HepG2 (cell line): ENCODE results near the gene HAUS1. TPM values are rescaled to one million over a fixed set of nuclear protein-coding genes. Genes with fewer than 3 reads are reported as not detected.
A peak's percentile ranks its signal among the peaks of the same experiment; 100 is the strongest.

Experiments used
- ATAC-seq: fragments of 200-7000 bp; cut with Tn5 transposase; 3 replicates; pipeline ENCODE4 v1.9.1; 2020; ENCODE audit warnings: mild to moderate bottlenecking, moderate library complexity
- BruUV-seq: library from RNA; stranded (reverse); fragments of 400-500 nt; replicated peaks from 2 replicates; lab custom pipeline; 2021; lab: Mats Ljungman, UMichigan
- CTCF ChIA-PET: fragments of 300-600 bp; formaldehyde crosslinking; extraction: SDS; loops from one replicate; lab custom pipeline; 2021; ENCODE audit warnings: low total read pairs, inconsistent platforms, low intra/inter-chr PET ratio; lab: Yijun Ruan, JAX
- POLR2A ChIA-PET: fragments of 350-600 bp; sonication (Branson Sonifier 250); formaldehyde crosslinking; loops from one replicate; lab custom pipeline; 2020; ENCODE audit warnings: antibody characterized with exemption, inconsistent platforms; lab: Yijun Ruan, JAX
- DNase-seq: peaks from one replicate; pipeline ENCODE4 v3.0.0-alpha.2; 2015; ENCODE audit warnings: low spot score
- FAIRE-seq: peaks from 3 replicates; lab custom pipeline; 2011; peaks lifted over from hg19 to GRCh38; lab: Jason Lieb, UNC
- H2AFZ ChIP-seq: one replicate; pipeline ENCODE4 v1.6.1; 2011; ENCODE audit warnings: low read length, inconsistent platforms
- H3K27ac ChIP-seq: fragments of 300-600 bp; 3 replicates; pipeline ENCODE4 v1.8.0; 2011; ENCODE audit warnings: mixed run types, mild to moderate bottlenecking, mixed read lengths, low read length, inconsistent platforms; ENCODE audit not compliant: insufficient read depth; ENCODE audit errors: extremely low read length
- H3K27me3 ChIP-seq, 2 experiments: fragments of 200-600 bp in 1 of 2; 2 replicates in 1 of 2; 3 replicates in 1 of 2; pipeline versions ENCODE4 v1.6.0 to v1.8.0; 2011; ENCODE audit warnings: low read length in 2 of 2, mild to moderate bottlenecking in 2 of 2, moderate library complexity in 2 of 2, inconsistent platforms in 1 of 2; ENCODE audit not compliant: insufficient read depth in 2 of 2, control insufficient read depth in 1 of 2
- H3K36me3 ChIP-seq, 2 experiments: fragments of 200-600 bp in 1 of 2; replicated peaks in 1 of 2; 2 replicates in 1 of 2; 3 replicates in 1 of 2; pipeline versions ENCODE4 v1.5.1 to v1.8.0; 2011; ENCODE audit warnings: low read length in 2 of 2, inconsistent platforms in 1 of 2; ENCODE audit not compliant: insufficient read depth in 2 of 2, control insufficient read depth in 1 of 2
- H3K4me1 ChIP-seq: 2 replicates; pipeline ENCODE4 v1.5.1; 2012; ENCODE audit warnings: low read length, inconsistent platforms; ENCODE audit not compliant: insufficient read depth
- H3K4me2 ChIP-seq: 2 replicates; pipeline ENCODE4 v1.6.0; 2011; ENCODE audit warnings: low read depth, low read length, inconsistent platforms
- H3K4me3 ChIP-seq, 3 experiments: fragments of 200-600 bp in 1 of 3; sonication (generic), shearing (Covaris generic) in 1 of 3; replicated peaks in 1 of 3; 2 replicates each; pipeline ENCODE4 v1.5.1; 2011 to 2016; ENCODE audit warnings: low read length in 3 of 3, inconsistent platforms in 2 of 3, low read depth in 2 of 3, mild to moderate bottlenecking in 2 of 3, control low read depth in 1 of 3, mixed read lengths in 1 of 3; ENCODE audit not compliant: insufficient read depth in 1 of 3
- H3K79me2 ChIP-seq: one replicate; pipeline ENCODE4 v1.6.1; 2011; ENCODE audit warnings: low read length, inconsistent platforms; ENCODE audit not compliant: insufficient read depth
- H3K9ac ChIP-seq: 2 replicates; pipeline ENCODE4 v1.6.0; 2011; ENCODE audit warnings: mild to moderate bottlenecking, low read depth, low read length, inconsistent platforms; ENCODE audit not compliant: insufficient read depth
- H3K9me3 ChIP-seq: 2 replicates; pipeline ENCODE4 v1.5.1; 2012; ENCODE audit warnings: mild to moderate bottlenecking, low read length
- H4K20me1 ChIP-seq: 2 replicates; pipeline ENCODE4 v1.6.0; 2011; ENCODE audit warnings: inconsistent platforms, mild to moderate bottlenecking, low read length, moderate library complexity; ENCODE audit not compliant: insufficient read depth
- ATF7 ChIP-seq, 2 experiments: fragments of 450-650 bp in 1 of 2; sonication (generic) in 1 of 2; formaldehyde crosslinking in 1 of 2; IDR thresholded peaks; 2 replicates each; pipeline versions ENCODE4 v1.4.0 to v1.6.1; 2016 to 2020; ENCODE audit warnings: antibody characterized with exemption in 1 of 2, mild to moderate bottlenecking in 1 of 2, missing genetic modification reagents in 1 of 2
- BRF2 ChIP-seq: sonication (generic); formaldehyde crosslinking; IDR thresholded peaks from 2 replicates; pipeline ENCODE4 v1.8.1; 2022; ENCODE audit warnings: mild to moderate bottlenecking, missing genetic modification reagents
- CREB1 ChIP-seq, 2 experiments: fragments of 450-650 bp in 1 of 2; IDR thresholded peaks; 2 replicates each; pipeline ENCODE4 v1.6.1; 2016 to 2017; ENCODE audit warnings: control low read depth in 1 of 2, mild to moderate bottlenecking in 1 of 2, missing compliant biosample characterization in 1 of 2, missing genetic modification characterization in 1 of 2
- KLF13 ChIP-seq: sonication (generic); formaldehyde crosslinking; IDR thresholded peaks from 2 replicates; pipeline ENCODE4 v1.4.0; 2020; ENCODE audit warnings: mild to moderate bottlenecking, missing genetic modification reagents
- SNAPC5 ChIP-seq: sonication (generic); formaldehyde crosslinking; IDR thresholded peaks from 2 replicates; pipeline ENCODE4 v1.8.1; 2023; ENCODE audit warnings: mild to moderate bottlenecking, missing genetic modification reagents, borderline replicate concordance
- WGBS: methylation state at CpG from one replicate; pipeline ENCODE4 v1.1.6; 2017; ENCODE audit warnings: low lambda C conversion rate; 5-methylcytosine and 5-hydroxymethylcytosine counted together
- in situ Hi-C: cut with HindIII; loops from 2 replicates; pipeline ENCODE4 v1.10.0; 2017; ENCODE audit warnings: low pct_unique_long_range_greater_than_20kb; ENCODE audit not compliant: extremely low pct_ligation_motif_present
- intact Hi-C: fragments of 100-400 bp; cut with micrococcal nuclease; formaldehyde crosslinking; loops from one replicate; pipeline ENCODE4 v1.10.0; 2022; ENCODE audit not compliant: unreplicated experiment
- polyA plus RNA-seq, 8 experiments: library from polyadenylated mRNA; depleted of rRNA in 3 of 8; stranded (reverse) in 7 of 8; unstranded in 1 of 8; fragments of >200 nt; fragmentation: Illumina TruSeq in 4 of 8; extraction: Trizol in 4 of 8; gene quantifications; 2 replicates each; pipeline versions ENCODE4 v1.2.1 to v1.2.3, GENCODE V29; 2011 to 2016; ENCODE audit warnings: low read depth in 4 of 8, missing spikeins in 1 of 8, mixed read lengths in 1 of 8; ENCODE audit not compliant: insufficient read depth in 1 of 8
- total RNA-seq, 5 experiments: library from RNA; depleted of rRNA; stranded (reverse); fragments of >200 nt; fragmentation: Illumina TruSeq; extraction: Trizol; gene quantifications; 2 replicates each; pipeline ENCODE4 v1.2.3, GENCODE V29; 2016; ENCODE audit warnings: low read depth in 1 of 5
- TF ChIP-seq, protein P1 (sequence below): sonication (generic); formaldehyde crosslinking; IDR thresholded peaks from 2 replicates; pipeline ENCODE4 v1.5.0; 2020; ENCODE audit warnings: mild to moderate bottlenecking, low read depth, missing genetic modification reagents, borderline replicate concordance

HAUS1 gene
- total and polyA plus RNA-seq, 2 of the 13 experiments (the other 11 are each of a cell fraction or from before 2014, with no cell fraction given): 20.6 to 59.2 TPM

DNA sequence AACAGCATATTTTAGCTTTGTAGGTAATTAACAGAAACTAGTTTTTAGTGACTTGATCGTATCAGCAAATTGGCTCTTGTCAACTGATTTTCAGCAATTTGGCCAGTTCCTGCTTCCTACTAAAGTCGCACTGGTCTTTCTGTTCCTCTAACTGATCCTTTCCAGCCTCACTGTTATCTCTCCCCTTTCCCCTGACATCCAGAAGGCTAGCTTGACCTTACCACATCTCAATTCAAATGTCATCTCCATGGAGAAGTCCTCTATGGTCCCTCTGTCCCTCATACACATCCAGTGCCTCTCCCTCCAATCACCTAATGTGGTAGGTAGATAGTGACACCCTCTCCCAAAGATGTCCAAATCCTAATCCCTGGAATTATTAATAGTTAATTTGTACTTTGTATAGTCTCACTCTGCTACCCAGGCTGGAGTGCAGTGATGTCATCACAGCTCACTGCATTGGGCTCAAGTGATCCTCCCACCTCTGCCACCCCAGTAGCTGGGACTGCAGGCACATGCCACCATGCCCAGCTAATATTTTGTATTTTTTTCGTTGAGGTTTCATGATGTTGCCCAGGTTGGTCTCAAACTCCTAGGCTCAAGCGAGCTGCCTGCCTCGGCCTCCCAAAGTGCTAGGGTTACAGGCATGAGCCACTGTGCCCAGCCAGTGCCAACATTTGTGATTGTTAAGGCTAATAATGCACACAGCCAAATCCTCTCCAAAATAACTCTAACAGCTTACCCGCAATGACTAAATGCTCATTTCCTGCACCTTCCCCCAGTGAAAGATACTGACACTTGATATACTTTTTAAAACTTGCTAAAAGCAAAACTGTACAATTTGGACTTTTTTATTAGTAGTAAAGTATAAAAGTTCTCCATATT is 49.0 kb upstream of the HAUS1 start:
- FAIRE-seq: no peak

More for the DNA sequence above, 49.0 kb upstream of the HAUS1 start:
- H3K4me2 ChIP-seq: no peak overlapping the region
- peaks cover 0 to 27% of the 10 kb centered on the region in 2 experiments; a peak in 3 of 5 replicates for H3K27me3 ChIP-seq
- H2AFZ ChIP-seq: no peak overlapping the region
- H4K20me1 ChIP-seq: peaks cover 4% of the 10 kb centered on the region; the same call in 1 of the 2 replicates
- ATAC-seq: no peak
- WGBS: 64% methylated on average over 6 of the region's 6 CpGs
- no peak for DNase-seq
- in situ Hi-C loops: no loop called here
- peak; percentile 26; the same call in 1 of the 2 replicates for TF ChIP-seq CREB1 (IDR thresholded peaks at IDR 0.05)
- no peak for TF ChIP-seq CREB1 (CRISPR knock-in tag; IDR thresholded peaks at IDR 0.05)
- TF ChIP-seq ATF7 (IDR thresholded peaks at IDR 0.05): 0 out of 2 replicates have a peak, but pooled peaks have one; percentile 6
- TF ChIP-seq ATF7 (CRISPR knock-in tag; IDR thresholded peaks at IDR 0.05): no peak
- no peak for TF ChIP-seq SNAPC5
- TF ChIP-seq, protein P1, sequence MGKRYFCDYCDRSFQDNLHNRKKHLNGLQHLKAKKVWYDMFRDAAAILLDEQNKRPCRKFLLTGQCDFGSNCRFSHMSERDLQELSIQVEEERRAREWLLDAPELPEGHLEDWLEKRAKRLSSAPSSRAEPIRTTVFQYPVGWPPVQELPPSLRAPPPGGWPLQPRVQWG (CRISPR knock-in tag): no peak
- TF ChIP-seq BRF2 (CRISPR knock-in tag): no peak
- TF ChIP-seq KLF13 (CRISPR knock-in tag): no peak
- H3K79me2 ChIP-seq: no peaks in the 10 kb centered on the region
- no peaks in the 10 kb centered on the region for H3K36me3 ChIP-seq
- H3K9me3 ChIP-seq: no peaks in the 10 kb centered on the region
- no peak overlapping the region for H3K9ac ChIP-seq
- H3K27ac ChIP-seq: no peak overlapping the region
- no peak overlapping the region for H3K4me3 ChIP-seq
- POLR2A ChIA-PET: no interaction called here
- BruUV-seq: no TSS peak
- CTCF ChIA-PET: no interaction called here
- intact Hi-C loops: no loop called here
- peaks cover 20% of the 10 kb centered on the region for H3K4me1 ChIP-seq
